Thyroid gland (tissue), 4 donors: Measurements from ENCODE around the gene NMBR. TPM values are rescaled to one million over a fixed set of nuclear protein-coding genes. Genes with fewer than 3 reads are reported as not detected.
"Not testable (repeated sequence)": the region's sequence is repeated elsewhere in the genome, so short reads cannot be mapped to it uniquely, and the experiment has no call there.

Experiments
- DNase-seq, 2 donors: peaks; one replicate each; pipeline ENCODE4 v3.0.0-alpha.2; 2019
- H3K27ac ChIP-seq, 3 donors: fragments of 200-600 bp; sonication (generic); 1 replicate in 2 of 3; 2 replicates in 1 of 3; pipeline ENCODE4 v1.5.1; 2016 to 2019; ENCODE audit warnings: mild to moderate bottlenecking in 1 of 3, moderate library complexity in 1 of 3
- H3K27me3 ChIP-seq: fragments of 200-600 bp; sonication (generic); one replicate; pipeline ENCODE4 v1.5.1; 2019
- H3K36me3 ChIP-seq, 2 donors: fragments of 200-600 bp; sonication (generic); one replicate each; pipeline ENCODE4 v1.5.1; 2016 to 2019
- H3K4me1 ChIP-seq, 2 donors: fragments of 200-600 bp; sonication (generic); one replicate each; pipeline ENCODE4 v1.5.1; 2017 to 2019
- H3K4me3 ChIP-seq, 3 donors: fragments of 200-600 bp; sonication (generic); replicated peaks in 1 of 3; 1 replicate in 2 of 3; 2 replicates in 1 of 3; pipeline ENCODE4 v1.5.1; 2016; ENCODE audit warnings: mild to moderate bottlenecking in 1 of 3
- H3K9me3 ChIP-seq: fragments of 200-600 bp; sonication (generic); one replicate; pipeline ENCODE4 v1.5.1; 2017
- CTCF ChIP-seq, 6 experiments: fragments of 200-600 bp in 3 of 6; fragments of 450-650 bp in 3 of 6; sonication (generic) in 3 of 6; IDR thresholded peaks; one replicate each; pipeline ENCODE4 v1.5.1; 2016 to 2019; ENCODE audit warnings: antibody characterized with exemption in 6 of 6, mild to moderate bottlenecking in 2 of 6, inconsistent platforms in 1 of 6, moderate library complexity in 1 of 6
- POLR2A ChIP-seq, 2 donors: fragments of 450-650 bp; IDR thresholded peaks; one replicate each; pipeline ENCODE4 v1.6.1; 2017; ENCODE audit warnings: antibody characterized with exemption in 2 of 2, mild to moderate bottlenecking in 2 of 2, moderate library complexity in 1 of 2
- WGBS, 2 donors: methylation state at CpG; one replicate each; pipeline ENCODE4 v1.1.5; 2017; 5-methylcytosine and 5-hydroxymethylcytosine counted together
- intact Hi-C: fragments of 100-400 bp; cut with DNase I; formaldehyde crosslinking; loops from one replicate; pipeline ENCODE4 v1.15.1; 2023
- total RNA-seq, 4 donors: library from RNA; depleted of rRNA; stranded (reverse); fragments of >200 nt; gene quantifications; one replicate each; pipeline ENCODE4 v1.2.3, GENCODE V29; 2016

The NMBR gene
- total RNA-seq, 4 donors from 2014 or later = 0.33 TPM; not detected in 3

GRCh38 chr6:142155895-142156757, 9.2 kb upstream of the NMBR start:
- no peak for DNase-seq
- no peaks in the 10 kb centered on the region for H3K36me3 ChIP-seq
- H3K9me3 ChIP-seq = no peaks in the 10 kb centered on the region
- intact Hi-C loops = no loop called here
- H3K4me3 ChIP-seq = no peak overlapping the region
- WGBS, 2 donors = 61 to 74% methylated on average over 5 of the region's 5 CpGs
- TF ChIP-seq CTCF (IDR thresholded peaks at IDR 0.05) (peak in 3 of 6 experiments; percentile 9 to 34 (median 26)), POLR2A (IDR thresholded peaks at IDR 0.05) (no peak)
- H3K27ac ChIP-seq = no peak overlapping the region
- peaks cover 0 to 5% of the 10 kb centered on the region in 2 donors for H3K4me1 ChIP-seq
- no peaks in the 10 kb centered on the region for H3K27me3 ChIP-seq

- TF ChIP-seq POLR2A (IDR thresholded peaks at IDR 0.05) = no peak
- no peak for TF ChIP-seq CTCF (IDR thresholded peaks at IDR 0.05)
- H3K9me3 ChIP-seq = no peaks in the 10 kb centered on the region
- no peaks in the 10 kb centered on the region for H3K36me3 ChIP-seq
- WGBS, 2 donors = 64 to 94% methylated on average over 3 of the region's 3 CpGs
- H3K4me1 ChIP-seq = no peaks in the 10 kb centered on the region
- H3K27me3 ChIP-seq = no peaks in the 10 kb centered on the region
- intact Hi-C loops = no loop called here
- DNase-seq = no peak
- no peak overlapping the region for H3K4me3 ChIP-seq
- H3K27ac ChIP-seq = no peak overlapping the region
These were observed 8.2 kb upstream of the NMBR start for GRCh38 chr6:142155091-142155490.

GRCh38 chr6:142154336-142154735, 7.4 kb upstream of the NMBR start:
- intact Hi-C loops = no loop called here
- TF ChIP-seq POLR2A (IDR thresholded peaks at IDR 0.05) = no peak
- no peak for TF ChIP-seq CTCF (IDR thresholded peaks at IDR 0.05)
- 86 to 91% methylated on average over 1 of the region's 1 CpG for WGBS, 2 donors

GRCh38 chr6:142153196-142153595, 6.3 kb upstream of the NMBR start:
- no peak for DNase-seq
- H3K36me3 ChIP-seq = no peaks in the 10 kb centered on the region
- H3K4me1 ChIP-seq = peaks cover 2 to 6% of the 10 kb centered on the region in 2 donors
- H3K27me3 ChIP-seq = no peaks in the 10 kb centered on the region
- no peak overlapping the region for H3K27ac ChIP-seq
- H3K4me3 ChIP-seq = no peak overlapping the region
- intact Hi-C loops = no loop called here
- 47 to 85% methylated on average over 2 of the region's 2 CpGs for WGBS, 2 donors
- no peaks in the 10 kb centered on the region for H3K9me3 ChIP-seq
- TF ChIP-seq CTCF (IDR thresholded peaks at IDR 0.05) (no peak), POLR2A (IDR thresholded peaks at IDR 0.05) (no peak)

More at GRCh38 chr6:142154336-142154735, 7.4 kb upstream of the NMBR start:
- DNase-seq = no peak
- no peaks in the 10 kb centered on the region for H3K27me3 ChIP-seq
- H3K36me3 ChIP-seq = no peaks in the 10 kb centered on the region
- H3K27ac ChIP-seq = no peak overlapping the region
- no peaks in the 10 kb centered on the region for H3K9me3 ChIP-seq
- H3K4me3 ChIP-seq = no peak overlapping the region
- no peaks in the 10 kb centered on the region for H3K4me1 ChIP-seq

GRCh38 chr6:142152746-142153145, 5.8 kb upstream of the NMBR start:
- Histone ChIP-seq H3K36me3 (no peaks in the 10 kb centered on the region), H3K4me3 (no peak overlapping the region), H3K27ac (no peak overlapping the region), H3K27me3 (no peaks in the 10 kb centered on the region), H3K4me1 (peaks cover 7 to 10% of the 10 kb centered on the region in 2 donors), H3K9me3 (no peaks in the 10 kb centered on the region)
- TF ChIP-seq CTCF (IDR thresholded peaks at IDR 0.05) = no peak
- no peak for TF ChIP-seq POLR2A (IDR thresholded peaks at IDR 0.05)
- DNase-seq = no peak
- intact Hi-C loops = no loop called here

- DNase-seq, H3K4me1 ChIP-seq, H3K36me3 ChIP-seq, intact Hi-C loops, H3K27me3 ChIP-seq, H3K4me3 ChIP-seq, H3K27ac ChIP-seq, H3K9me3 ChIP-seq: not testable (repeated sequence)
- 94 to 95% methylated on average over 13 of the region's 13 CpGs for WGBS, 2 donors
These were observed 5.4 kb downstream of the NMBR start for GRCh38 chr6:142141531-142141930.
